ENCODE data around the gene MCOLN1. TPM values are rescaled to one million over a fixed set of nuclear protein-coding genes. Genes with fewer than 3 reads are reported as not detected.

MCOLN1 gene
- total RNA-seq, 1 experiment from 2014 or later, result 3.6 TPM

GRCh38 chr19:7502552-7502951, 19.9 kb upstream of the MCOLN1 start:
- no peak for DNase-seq (ENCODE audit: low read depth)

- DNase-seq (ENCODE audit: low read depth), result no peak
These were observed 17.7 kb upstream of the MCOLN1 start for GRCh38 chr19:7504684-7505083.

- no peak for DNase-seq (ENCODE audit: low read depth)
These were observed 17.1 kb upstream of the MCOLN1 start for GRCh38 chr19:7505288-7505681.

- no peak for DNase-seq (ENCODE audit: low read depth)
These were observed 16.6 kb upstream of the MCOLN1 start for GRCh38 chr19:7505682-7506384.

GRCh38 chr19:7506385-7507328, 15.8 kb upstream of the MCOLN1 start:
- peak; percentile 95 for DNase-seq (ENCODE audit: low read depth)

- DNase-seq (ENCODE audit: low read depth), result peak; percentile 95
These were observed 14.5 kb upstream of the MCOLN1 start for GRCh38 chr19:7507884-7508283.

GRCh38 chr19:7509625-7510024, 12.8 kb upstream of the MCOLN1 start:
- no peak for DNase-seq (ENCODE audit: low read depth)

GRCh38 chr19:7512400-7512851, 10.0 kb upstream of the MCOLN1 start:
- DNase-seq (ENCODE audit: low read depth), result no peak

- no peak for DNase-seq (ENCODE audit: low read depth)
These were observed 8.4 kb upstream of the MCOLN1 start for GRCh38 chr19:7513809-7514642.

- no peak for DNase-seq (ENCODE audit: low read depth)
These were observed 7.2 kb upstream of the MCOLN1 start for GRCh38 chr19:7515110-7515644.

GRCh38 chr19:7515645-7516151, 6.7 kb upstream of the MCOLN1 start, which contains the start of gene ZNF358:
Gene ZNF358, plus strand, starts transcription at chr19:7516103. Its CDS starts 3,140 bp downstream, at chr19:7519243.
- DNase-seq (ENCODE audit: low read depth), result peak; percentile 82

GRCh38 chr19:7516333-7516732, 6.1 kb upstream of the MCOLN1 start:
- no peak for DNase-seq (ENCODE audit: low read depth)

GRCh38 chr19:7516878-7517277, 5.5 kb upstream of the MCOLN1 start:
- DNase-seq (ENCODE audit: low read depth), result no peak

- DNase-seq (ENCODE audit: low read depth), result no peak
These were observed 2.9 kb upstream of the MCOLN1 start for GRCh38 chr19:7519361-7520130.

GRCh38 chr19:7520131-7521051, 2.0 kb upstream of the MCOLN1 start:
- DNase-seq (ENCODE audit: low read depth), result no peak

- no peak for DNase-seq (ENCODE audit: low read depth)
These were observed 813 bp upstream of the MCOLN1 start for GRCh38 chr19:7521551-7522071.

GRCh38 chr19:7522923-7523667, 671 bp downstream of the MCOLN1 start:
- DNase-seq (ENCODE audit: low read depth), result no peak

GRCh38 chr19:7524523-7524922, 2.1 kb downstream of the MCOLN1 start:
- DNase-seq (ENCODE audit: low read depth), result no peak
